GM12891 (cell line): ENCODE data around the gene ADGRE1.

Experiments
- DNase-seq: peaks from one replicate; pipeline ENCODE4 v3.0.0; 2011; ENCODE audit warnings: low spot score; ENCODE audit not compliant: insufficient read length
- FAIRE-seq: peaks from 2 replicates; lab custom pipeline; 2011; peaks lifted over from hg19 to GRCh38; lab: Jason Lieb, UNC
- PAX5 ChIP-seq: IDR thresholded peaks from 2 replicates; pipeline ENCODE4 v1.6.1; 2011; ENCODE audit warnings: low read length, moderate library complexity, mild to moderate bottlenecking; ENCODE audit not compliant: insufficient read depth, severe bottlenecking
- POLR2A ChIP-seq: IDR thresholded peaks from 2 replicates; pipeline ENCODE4 v1.6.1; 2011; ENCODE audit warnings: low read depth, low read length, control low read depth
- POLR2AphosphoS5 ChIP-seq: IDR thresholded peaks from 2 replicates; pipeline ENCODE4 v1.6.1; 2011; ENCODE audit warnings: low read depth, low read length, control low read depth
- POU2F2 ChIP-seq: IDR thresholded peaks from 2 replicates; pipeline ENCODE4 v1.6.1; 2011; ENCODE audit warnings: low read depth, mild to moderate bottlenecking, control low read depth, low read length, moderate library complexity
- SPI1 ChIP-seq: IDR thresholded peaks from 2 replicates; pipeline ENCODE4 v1.6.1; 2011; ENCODE audit warnings: low read depth, low read length, control low read depth
- TAF1 ChIP-seq: IDR thresholded peaks from 2 replicates; pipeline ENCODE4 v1.6.1; 2011; ENCODE audit warnings: low read depth, low read length, control low read depth

Gene ADGRE1

GRCh38 chr19:6948884-6949283 is 61.5 kb downstream of the ADGRE1 start:
- TF ChIP-seq TAF1 (no peak), POLR2A (no peak), SPI1 (no peak), POU2F2 (no peak), POLR2AphosphoS5 (no peak)
- DNase-seq: no peak
- FAIRE-seq: no peak

GRCh38 chr19:6952956-6953355 is 65.6 kb downstream of the ADGRE1 start:
- TF ChIP-seq SPI1 (no peak), POU2F2 (no peak), POLR2A (no peak), POLR2AphosphoS5 (no peak), TAF1 (no peak), PAX5 (no peak)
- DNase-seq (no peak), FAIRE-seq (no peak)

- DNase-seq: no peak
- TF ChIP-seq POU2F2 (no peak), TAF1 (no peak)
- FAIRE-seq: peak; percentile 69
Observed at GRCh38 chr19:6955082-6955481, 67.7 kb downstream of the ADGRE1 start.

- FAIRE-seq (no peak), DNase-seq (no peak)
- TF ChIP-seq PAX5 (no peak), POU2F2 (no peak), TAF1 (no peak), SPI1 (no peak), POLR2A (no peak), POLR2AphosphoS5 (no peak)
Observed at GRCh38 chr19:6956573-6956972, 69.2 kb downstream of the ADGRE1 start.

GRCh38 chr19:6958791-6959190 is 71.4 kb downstream of the ADGRE1 start:
- TF ChIP-seq PAX5 (no peak), POLR2A (no peak), SPI1 (no peak), POLR2AphosphoS5 (no peak), POU2F2 (no peak), TAF1 (no peak)
- no peak for FAIRE-seq
- no peak for DNase-seq

GRCh38 chr19:6963244-6963852 is 76.0 kb downstream of the ADGRE1 start:
- FAIRE-seq (peak; percentile 31), DNase-seq (no peak)
- TF ChIP-seq PAX5 (no peak), TAF1 (no peak), POLR2AphosphoS5 (no peak), POU2F2 (no peak), POLR2A (no peak), SPI1 (no peak)

GRCh38 chr19:6963937-6964336 is 76.6 kb downstream of the ADGRE1 start:
- no peak for DNase-seq
- FAIRE-seq: no peak

GRCh38 chr19:6967967-6968366 is 80.6 kb downstream of the ADGRE1 start:
- FAIRE-seq (no peak), DNase-seq (no peak)
- TF ChIP-seq TAF1 (no peak), POU2F2 (no peak), POLR2AphosphoS5 (no peak), PAX5 (no peak), SPI1 (no peak), POLR2A (no peak)

More at GRCh38 chr19:6963937-6964336, 76.6 kb downstream of the ADGRE1 start:
- TF ChIP-seq POLR2AphosphoS5: no peak
- TF ChIP-seq POU2F2: no peak
- no peak for TF ChIP-seq SPI1
- TF ChIP-seq POLR2A: no peak
- no peak for TF ChIP-seq PAX5
- TF ChIP-seq TAF1: no peak

- no peak for TF ChIP-seq POLR2A
- no peak for TF ChIP-seq POLR2AphosphoS5
- DNase-seq (no peak), FAIRE-seq (no peak)
Observed at GRCh38 chr19:6969490-6969889, 82.1 kb downstream of the ADGRE1 start.

GRCh38 chr19:6970021-6970420 is 82.6 kb downstream of the ADGRE1 start:
- no peak for TF ChIP-seq SPI1
- TF ChIP-seq TAF1: no peak
- no peak for TF ChIP-seq PAX5
- TF ChIP-seq POLR2A: no peak
- no peak for TF ChIP-seq POLR2AphosphoS5
- no peak for TF ChIP-seq POU2F2
- DNase-seq (no peak), FAIRE-seq (no peak)
